IMR-90 (cell line): ENCODE measurements around the gene CD93. TPM values are rescaled to one million over a fixed set of nuclear protein-coding genes. Genes with fewer than 3 reads are reported as not detected.

Source experiments
- ATAC-seq: fragments of 200-7000 bp; cut with Tn5 transposase; 2 replicates; pipeline ENCODE4 v1.9.1; 2020; ENCODE audit warnings: low read depth, mild to moderate bottlenecking, moderate library complexity
- BruUV-seq: library from RNA; stranded (reverse); fragments of 400-500 nt; replicated peaks from 2 replicates; lab custom pipeline; 2021; lab: Mats Ljungman, UMichigan
- CTCF ChIA-PET: fragments of 300-600 bp; formaldehyde crosslinking; extraction: SDS; loops from one replicate; lab custom pipeline; 2021; ENCODE audit warnings: antibody characterized with exemption; lab: Yijun Ruan, JAX
- POLR2A ChIA-PET: fragments of 300-600 bp; sonication (Branson Sonifier 250); formaldehyde crosslinking; loops from one replicate; lab custom pipeline; 2022; ENCODE audit warnings: antibody characterized with exemption; ENCODE audit not compliant: unreplicated experiment; lab: Charles Lee
- DNase-seq: peaks from one replicate; pipeline ENCODE4 v3.0.0; 2013
- H2AFZ ChIP-seq: replicated peaks from 2 replicates; pipeline ENCODE3; 2013; ENCODE audit warnings: low read length, mild to moderate bottlenecking; ENCODE audit not compliant: poor library complexity
- H2AK5ac ChIP-seq: 2 replicates; pipeline ENCODE4 v1.6.1; 2013; ENCODE audit warnings: low read depth, low read length, inconsistent platforms
- H2AK9ac ChIP-seq: replicated peaks from 2 replicates; pipeline ENCODE3; 2013; ENCODE audit warnings: mild to moderate bottlenecking, low read depth, low read length, moderate library complexity; ENCODE audit not compliant: poor library complexity
- H2BK120ac ChIP-seq: 2 replicates; pipeline ENCODE4 v1.6.1; 2013; ENCODE audit warnings: low read depth, low read length, inconsistent platforms
- H2BK15ac ChIP-seq: 3 replicates; pipeline ENCODE4 v1.6.1; 2013; ENCODE audit warnings: low read depth, low read length, inconsistent platforms
- H2BK20ac ChIP-seq: 2 replicates; pipeline ENCODE4 v1.6.1; 2013; ENCODE audit warnings: low read depth, mild to moderate bottlenecking, inconsistent platforms, low read length, moderate library complexity
- H2BK5ac ChIP-seq: 2 replicates; pipeline ENCODE4 v1.6.1; 2013; ENCODE audit warnings: mild to moderate bottlenecking, low read depth, low read length, inconsistent platforms; ENCODE audit not compliant: poor library complexity, severe bottlenecking
- H3K14ac ChIP-seq: replicated peaks from 2 replicates; pipeline ENCODE4 v1.6.1; 2013; ENCODE audit warnings: low read depth, low read length, inconsistent platforms
- H3K18ac ChIP-seq: 2 replicates; pipeline ENCODE4 v1.6.1; 2013; ENCODE audit warnings: low read depth, low read length, control low read depth
- H3K23ac ChIP-seq: 2 replicates; pipeline ENCODE4 v1.6.1; 2013; ENCODE audit warnings: low read depth, low read length, inconsistent platforms
- H3K27ac ChIP-seq: 2 replicates; pipeline ENCODE4 v1.5.1; 2013; ENCODE audit warnings: mild to moderate bottlenecking, control low read depth, low read length; ENCODE audit not compliant: insufficient read depth
- H3K27me3 ChIP-seq: 2 replicates; pipeline ENCODE4 v1.6.1; 2013; ENCODE audit warnings: low read length; ENCODE audit not compliant: control insufficient read depth, insufficient read depth
- H3K36me3 ChIP-seq: 2 replicates; pipeline ENCODE4 v1.6.1; 2013; ENCODE audit warnings: low read length, mixed read lengths; ENCODE audit not compliant: control insufficient read depth, insufficient read depth
- H3K4ac ChIP-seq: 2 replicates; pipeline ENCODE4 v1.6.1; 2013; ENCODE audit warnings: low read depth, low read length, inconsistent platforms
- H3K4me1 ChIP-seq: 2 replicates; pipeline ENCODE4 v1.6.1; 2013; ENCODE audit warnings: low read length, mixed read lengths; ENCODE audit not compliant: control insufficient read depth, insufficient read depth
- H3K4me2 ChIP-seq: 2 replicates; pipeline ENCODE4 v1.6.1; 2013; ENCODE audit warnings: low read depth, mild to moderate bottlenecking, control low read depth, low read length, moderate library complexity
- H3K4me3 ChIP-seq: 2 replicates; pipeline ENCODE4 v1.5.1; 2013; ENCODE audit warnings: low read depth, mild to moderate bottlenecking, control low read depth, low read length, moderate library complexity; ENCODE audit not compliant: insufficient read depth
- H3K56ac ChIP-seq: 2 replicates; pipeline ENCODE4 v1.6.1; 2013; ENCODE audit warnings: low read length, inconsistent platforms; ENCODE audit not compliant: insufficient read depth; ENCODE audit errors: extremely low read depth
- H3K79me1 ChIP-seq, 2 experiments: 2 replicates each; pipeline ENCODE4 v1.6.1; 2013; ENCODE audit warnings: low read length in 2 of 2, inconsistent platforms in 1 of 2, low read depth in 1 of 2
- H3K9ac ChIP-seq: 2 replicates; pipeline ENCODE4 v1.6.1; 2013; ENCODE audit warnings: low read depth, low read length, control low read depth
- H3K9me1 ChIP-seq: 2 replicates; pipeline ENCODE4 v1.6.1; 2013; ENCODE audit warnings: low read length, inconsistent platforms; ENCODE audit not compliant: insufficient read depth
- H3K9me3 ChIP-seq: 2 replicates; pipeline ENCODE4 v1.6.1; 2013; ENCODE audit warnings: low read length; ENCODE audit not compliant: control insufficient read depth, insufficient read depth
- H4K20me1 ChIP-seq: 2 replicates; pipeline ENCODE4 v1.6.1; 2013; ENCODE audit warnings: low read length, inconsistent platforms; ENCODE audit not compliant: insufficient read depth
- H4K5ac ChIP-seq: 2 replicates; pipeline ENCODE4 v1.6.1; 2013; ENCODE audit warnings: mild to moderate bottlenecking, low read depth, low read length, control low read depth
- H4K8ac ChIP-seq, 2 experiments: 2 replicates each; pipeline ENCODE4 v1.6.1; 2013; ENCODE audit warnings: low read depth in 2 of 2, low read length in 2 of 2, control low read depth in 1 of 2, inconsistent platforms in 1 of 2
- H4K91ac ChIP-seq: 2 replicates; pipeline ENCODE4 v1.6.1; 2013; ENCODE audit warnings: low read depth, low read length, inconsistent platforms; ENCODE audit not compliant: insufficient read depth
- BHLHE40 ChIP-seq: fragments of 150-350 bp; IDR thresholded peaks from 2 replicates; pipeline ENCODE4 v1.6.1; 2016; ENCODE audit warnings: mild to moderate bottlenecking, low read depth, low read length
- CEBPB ChIP-seq: IDR thresholded peaks from 2 replicates; pipeline ENCODE4 v1.6.1; 2012; ENCODE audit warnings: low read depth, low read length, improper control_type of control experiment
- CHD1 ChIP-seq: IDR thresholded peaks from 2 replicates; pipeline ENCODE4 v1.6.1; 2012; ENCODE audit warnings: low read depth, low read length, improper control_type of control experiment
- FOS ChIP-seq: fragments of 150-350 bp; IDR thresholded peaks from 2 replicates; pipeline ENCODE4 v1.6.1; 2016; ENCODE audit warnings: low read depth, low read length
- MAFK ChIP-seq: IDR thresholded peaks from 2 replicates; pipeline ENCODE4 v1.6.1; 2012; ENCODE audit warnings: low read depth, low read length, improper control_type of control experiment
- MAZ ChIP-seq: IDR thresholded peaks from 2 replicates; pipeline ENCODE4 v1.6.1; 2012; ENCODE audit warnings: low read depth, mild to moderate bottlenecking, low read length, improper control_type of control experiment, moderate library complexity, borderline replicate concordance
- RAD21 ChIP-seq: IDR thresholded peaks from 2 replicates; pipeline ENCODE4 v1.6.1; 2012; ENCODE audit warnings: low read length, improper control_type of control experiment
- RCOR1 ChIP-seq: IDR thresholded peaks from 2 replicates; pipeline ENCODE4 v1.6.1; 2012; ENCODE audit warnings: mild to moderate bottlenecking, low read length, improper control_type of control experiment; ENCODE audit not compliant: insufficient replicate concordance
- RFX5 ChIP-seq: IDR thresholded peaks from 2 replicates; pipeline ENCODE4 v1.8.0; 2012; ENCODE audit warnings: low read depth, mild to moderate bottlenecking, low read length, moderate library complexity
- SMC3 ChIP-seq: fragments of 150-350 bp; IDR thresholded peaks from 2 replicates; pipeline ENCODE4 v1.6.1; 2016; ENCODE audit warnings: low read depth, mild to moderate bottlenecking, antibody characterized with exemption, low read length, moderate library complexity
- WGBS, 2 experiments: methylation state at CpG; one replicate each; pipeline versions ENCODE4 v1.1.5 to v1.1.7; 2013; ENCODE audit warnings: missing lambda C conversion rate in 2 of 2; ENCODE audit not compliant: insufficient read length in 1 of 2; ENCODE audit errors: extremely low coverage in 2 of 2; 5-methylcytosine and 5-hydroxymethylcytosine counted together
- dilution Hi-C: fragments of 300-500 bp; cut with HindIII; formaldehyde crosslinking; loops from one replicate; pipeline ENCODE4 v1.14.3; 2018; ENCODE audit warnings: low sequenced_read_pairs; ENCODE audit not compliant: unreplicated experiment
- in situ Hi-C: fragments of 300-500 bp; cut with MboI; formaldehyde crosslinking; loops from 3 replicates; pipeline ENCODE4 v1.14.3; 2019; ENCODE audit warnings: low sequenced_read_pairs, inconsistent platforms, mixed read lengths
- intact Hi-C: fragments of 100-400 bp; cut with micrococcal nuclease; formaldehyde crosslinking; loops from 2 replicates; pipeline ENCODE4 v1.10.0; 2022
- polyA plus RNA-seq, 3 experiments: library from polyadenylated mRNA; depleted of rRNA; stranded (reverse); fragments of >200 nt; gene quantifications; 2 replicates each; pipeline ENCODE4 v1.2.3, GENCODE V29; 2012; ENCODE audit warnings: low replicate concordance in 1 of 3
- total RNA-seq: library from RNA; depleted of rRNA; stranded (reverse); fragments of >200 nt; gene quantifications from 2 replicates; pipeline ENCODE4 v1.2.3, GENCODE V29; 2012
- TF ChIP-seq, protein P1 (sequence below): fragments of 150-350 bp; IDR thresholded peaks from 2 replicates; pipeline ENCODE4 v1.6.1; 2017; ENCODE audit warnings: mild to moderate bottlenecking, antibody characterized with exemption, low read length, low read depth
- TF ChIP-seq, protein P2 (sequence below): conservative IDR thresholded peaks from 2 replicates; pipeline ENCODE4 v1.5.1; 2012; ENCODE audit warnings: mild to moderate bottlenecking, low read depth, low read length, improper control_type of control experiment
- TF ChIP-seq, protein P3 (sequence below): fragments of 150-350 bp; IDR thresholded peaks from 2 replicates; pipeline ENCODE4 v1.6.1; 2016; ENCODE audit warnings: low read depth, mild to moderate bottlenecking, low read length, moderate library complexity, borderline replicate concordance

The CD93 gene
- total and polyA plus RNA-seq, 2 of the 4 experiments (the other 2 are of a cell fraction): under 0.01 to 0.02 TPM

DNA sequence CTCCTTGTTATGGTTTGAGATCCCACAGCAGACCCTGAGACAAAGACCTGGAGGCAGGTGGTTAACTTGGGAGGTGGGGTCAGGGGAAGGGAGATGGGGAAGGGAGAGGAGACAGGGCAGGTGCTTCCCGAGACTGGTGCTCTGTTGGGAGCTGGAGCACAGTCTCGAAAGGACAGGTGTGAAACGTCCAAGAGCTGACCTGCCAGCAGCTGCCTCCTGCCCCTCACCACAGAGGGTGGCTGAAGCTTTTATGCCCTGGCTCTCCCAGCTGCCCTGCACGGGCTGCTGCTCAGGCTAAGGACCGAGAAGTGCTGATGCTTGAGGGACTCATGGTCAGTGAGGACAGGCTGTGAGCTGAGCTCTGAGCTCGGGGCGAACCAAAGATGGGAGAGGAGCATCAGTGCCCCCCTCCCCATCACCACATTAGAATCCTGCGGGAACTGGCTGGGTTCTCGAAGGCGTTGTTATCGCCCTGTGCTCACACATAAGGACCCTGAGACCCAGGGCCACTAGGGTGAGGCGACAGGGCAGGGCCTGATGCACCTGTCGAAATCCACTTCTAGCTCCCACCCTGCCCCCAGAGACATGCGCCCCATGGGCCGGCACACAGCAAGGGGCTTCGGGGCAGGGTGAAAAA, 25.3 kb upstream of the CD93 start:
- no peaks in the 10 kb centered on the region for H3K36me3 ChIP-seq
- no peak overlapping the region for H2AK9ac ChIP-seq
- TF ChIP-seq, protein P1, sequence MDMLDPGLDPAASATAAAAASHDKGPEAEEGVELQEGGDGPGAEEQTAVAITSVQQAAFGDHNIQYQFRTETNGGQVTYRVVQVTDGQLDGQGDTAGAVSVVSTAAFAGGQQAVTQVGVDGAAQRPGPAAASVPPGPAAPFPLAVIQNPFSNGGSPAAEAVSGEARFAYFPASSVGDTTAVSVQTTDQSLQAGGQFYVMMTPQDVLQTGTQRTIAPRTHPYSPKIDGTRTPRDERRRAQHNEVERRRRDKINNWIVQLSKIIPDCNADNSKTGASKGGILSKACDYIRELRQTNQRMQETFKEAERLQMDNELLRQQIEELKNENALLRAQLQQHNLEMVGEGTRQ: no peak
- TF ChIP-seq BHLHE40: no peak
- no peak for TF ChIP-seq CHD1
- TF ChIP-seq, protein P2, sequence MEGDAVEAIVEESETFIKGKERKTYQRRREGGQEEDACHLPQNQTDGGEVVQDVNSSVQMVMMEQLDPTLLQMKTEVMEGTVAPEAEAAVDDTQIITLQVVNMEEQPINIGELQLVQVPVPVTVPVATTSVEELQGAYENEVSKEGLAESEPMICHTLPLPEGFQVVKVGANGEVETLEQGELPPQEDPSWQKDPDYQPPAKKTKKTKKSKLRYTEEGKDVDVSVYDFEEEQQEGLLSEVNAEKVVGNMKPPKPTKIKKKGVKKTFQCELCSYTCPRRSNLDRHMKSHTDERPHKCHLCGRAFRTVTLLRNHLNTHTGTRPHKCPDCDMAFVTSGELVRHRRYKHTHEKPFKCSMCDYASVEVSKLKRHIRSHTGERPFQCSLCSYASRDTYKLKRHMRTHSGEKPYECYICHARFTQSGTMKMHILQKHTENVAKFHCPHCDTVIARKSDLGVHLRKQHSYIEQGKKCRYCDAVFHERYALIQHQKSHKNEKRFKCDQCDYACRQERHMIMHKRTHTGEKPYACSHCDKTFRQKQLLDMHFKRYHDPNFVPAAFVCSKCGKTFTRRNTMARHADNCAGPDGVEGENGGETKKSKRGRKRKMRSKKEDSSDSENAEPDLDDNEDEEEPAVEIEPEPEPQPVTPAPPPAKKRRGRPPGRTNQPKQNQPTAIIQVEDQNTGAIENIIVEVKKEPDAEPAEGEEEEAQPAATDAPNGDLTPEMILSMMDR: no peak
- no peak for TF ChIP-seq MAZ
- no peak for TF ChIP-seq RAD21
- no peak for TF ChIP-seq SMC3
- no peak for TF ChIP-seq MAFK
- TF ChIP-seq RCOR1: no peak
- no peak for TF ChIP-seq RFX5
- TF ChIP-seq, protein P3, sequence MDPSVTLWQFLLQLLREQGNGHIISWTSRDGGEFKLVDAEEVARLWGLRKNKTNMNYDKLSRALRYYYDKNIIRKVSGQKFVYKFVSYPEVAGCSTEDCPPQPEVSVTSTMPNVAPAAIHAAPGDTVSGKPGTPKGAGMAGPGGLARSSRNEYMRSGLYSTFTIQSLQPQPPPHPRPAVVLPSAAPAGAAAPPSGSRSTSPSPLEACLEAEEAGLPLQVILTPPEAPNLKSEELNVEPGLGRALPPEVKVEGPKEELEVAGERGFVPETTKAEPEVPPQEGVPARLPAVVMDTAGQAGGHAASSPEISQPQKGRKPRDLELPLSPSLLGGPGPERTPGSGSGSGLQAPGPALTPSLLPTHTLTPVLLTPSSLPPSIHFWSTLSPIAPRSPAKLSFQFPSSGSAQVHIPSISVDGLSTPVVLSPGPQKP: no peak
- TF ChIP-seq FOS: no peak
- no peak for TF ChIP-seq CEBPB
- no peak overlapping the region for H2BK5ac ChIP-seq
- no peaks in the 10 kb centered on the region for H3K79me1 ChIP-seq
- no peak for ATAC-seq
- no peak overlapping the region for H3K56ac ChIP-seq
- H3K27me3 ChIP-seq: peaks cover 16% of the 10 kb centered on the region
- no peak overlapping the region for H4K91ac ChIP-seq
- no peaks in the 10 kb centered on the region for H3K9me3 ChIP-seq
- no peaks in the 10 kb centered on the region for H3K9me1 ChIP-seq
- H3K4me2 ChIP-seq: no peak overlapping the region
- H2BK20ac ChIP-seq: no peak overlapping the region
- H2BK15ac ChIP-seq: no peak overlapping the region
- H3K9ac ChIP-seq: no peak overlapping the region
- H3K14ac ChIP-seq: no peak overlapping the region
- H3K4ac ChIP-seq: no peak overlapping the region
- H3K4me1 ChIP-seq: peaks cover 2% of the 10 kb centered on the region; the same call in 1 of the 2 replicates
- H3K23ac ChIP-seq: no peak overlapping the region
- ChIA-PET POLR2A (no interaction called here), CTCF (no interaction called here)
- no peaks in the 10 kb centered on the region for H4K20me1 ChIP-seq
- no TSS peak for BruUV-seq
- no peak overlapping the region for H4K5ac ChIP-seq
- H3K18ac ChIP-seq: no peak overlapping the region
- no peak overlapping the region for H2AK5ac ChIP-seq
- dilution Hi-C loops (no loop called here), in situ Hi-C loops (no loop called here), intact Hi-C loops (no loop called here)
- no peak overlapping the region for H2BK120ac ChIP-seq
- H4K8ac ChIP-seq: no peak overlapping the region
- H2AFZ ChIP-seq: no peak overlapping the region
- no peak overlapping the region for H3K4me3 ChIP-seq
- DNase-seq: no peak
- no peak overlapping the region for H3K27ac ChIP-seq
- 80% methylated on average over 3 of the region's 16 CpGs; no CpG with 5 or more reads in 1 of the 2 experiments for WGBS, 2 experiments
